Central memory CD8-positive, alpha-beta T cell (primary cell): ENCODE data around the gene CREG2.

Source experiments
- ATAC-seq: fragments of 150-1000 bp; cut with Tn5 transposase; replicated peaks from 2 replicates; pipeline ENCODE4 v1.10.0; 2022; ENCODE audit warnings: mild to moderate bottlenecking, moderate FRiP score, moderate number of reproducible peaks; ENCODE audit not compliant: poor library complexity, severe bottlenecking; ENCODE audit errors: extremely low read depth
- DNase-seq, 2 donors: peaks; one replicate each; pipeline ENCODE4 v3.0.0; 2021; ENCODE audit warnings: low spot score in 2 of 2
- H3K27ac Mint-ChIP-seq: one replicate; pipeline ENCODE4 v1.8.0; 2022; ENCODE audit warnings: low read depth, mild to moderate bottlenecking, moderate library complexity, mixed read lengths
- H3K27me3 Mint-ChIP-seq: one replicate; pipeline ENCODE4 v1.8.0; 2022; ENCODE audit warnings: mixed read lengths
- H3K36me3 Mint-ChIP-seq: one replicate; pipeline ENCODE4 v1.8.0; 2022; ENCODE audit warnings: mild to moderate bottlenecking, moderate library complexity, mixed read lengths; ENCODE audit not compliant: insufficient read depth
- H3K4me1 Mint-ChIP-seq: one replicate; pipeline ENCODE4 v1.8.0; 2022; ENCODE audit warnings: mixed read lengths
- H3K4me3 Mint-ChIP-seq: one replicate; pipeline ENCODE4 v1.8.0; 2022; ENCODE audit warnings: mild to moderate bottlenecking, moderate library complexity, mixed read lengths
- H3K9me3 Mint-ChIP-seq: one replicate; pipeline ENCODE4 v1.8.0; 2022; ENCODE audit warnings: mixed read lengths

The CREG2 gene

GRCh38 chr2:101380376-101380775 lies 6.9 kb downstream of the CREG2 start:
- Mint-ChIP-seq H3K4me1 (no peaks in the 10 kb centered on the region), H3K36me3 (no peaks in the 10 kb centered on the region), H3K27ac (no peak overlapping the region), H3K4me3 (no peak overlapping the region), H3K27me3 (peaks cover 29% of the 10 kb centered on the region), H3K9me3 (no peaks in the 10 kb centered on the region)
- DNase-seq = no peak
- ATAC-seq = no peak

- no peaks in the 10 kb centered on the region for H3K4me1 Mint-ChIP-seq
- H3K27ac Mint-ChIP-seq = no peak overlapping the region
- H3K9me3 Mint-ChIP-seq = no peaks in the 10 kb centered on the region
- no peaks in the 10 kb centered on the region for H3K36me3 Mint-ChIP-seq
- no peak overlapping the region for H3K4me3 Mint-ChIP-seq
- peaks cover 16% of the 10 kb centered on the region for H3K27me3 Mint-ChIP-seq
- no peak for ATAC-seq
- DNase-seq = no peak
These were observed 8.2 kb downstream of the CREG2 start for GRCh38 chr2:101379091-101379490.

GRCh38 chr2:101375653-101376052 lies 11.7 kb downstream of the CREG2 start:
- Mint-ChIP-seq H3K27ac (no peak overlapping the region), H3K27me3 (no peaks in the 10 kb centered on the region), H3K9me3 (peaks cover 10% of the 10 kb centered on the region), H3K36me3 (no peaks in the 10 kb centered on the region), H3K4me1 (no peaks in the 10 kb centered on the region), H3K4me3 (no peak overlapping the region)
- ATAC-seq = no peak
- no peak for DNase-seq

GRCh38 chr2:101374821-101375561 lies 12.3 kb downstream of the CREG2 start:
- Mint-ChIP-seq H3K4me1 (no peaks in the 10 kb centered on the region), H3K27ac (no peak overlapping the region), H3K9me3 (peaks cover 10% of the 10 kb centered on the region), H3K36me3 (no peaks in the 10 kb centered on the region), H3K27me3 (no peaks in the 10 kb centered on the region), H3K4me3 (no peak overlapping the region)
- no peak for ATAC-seq
- DNase-seq = no peak

- Mint-ChIP-seq H3K4me1 (no peaks in the 10 kb centered on the region), H3K4me3 (no peak overlapping the region), H3K9me3 (peaks cover 10% of the 10 kb centered on the region), H3K27ac (no peak overlapping the region), H3K27me3 (no peaks in the 10 kb centered on the region), H3K36me3 (no peaks in the 10 kb centered on the region)
- ATAC-seq (no peak), DNase-seq (no peak)
These were observed 14.5 kb downstream of the CREG2 start for GRCh38 chr2:101372792-101373191.

GRCh38 chr2:101371636-101372035 lies 15.7 kb downstream of the CREG2 start:
- DNase-seq (no peak), ATAC-seq (no peak)
- H3K36me3 Mint-ChIP-seq = no peaks in the 10 kb centered on the region
- H3K27ac Mint-ChIP-seq = no peak overlapping the region
- no peaks in the 10 kb centered on the region for H3K4me1 Mint-ChIP-seq
- H3K9me3 Mint-ChIP-seq = peaks cover 10% of the 10 kb centered on the region
- H3K27me3 Mint-ChIP-seq = no peaks in the 10 kb centered on the region
- H3K4me3 Mint-ChIP-seq = no peak overlapping the region

GRCh38 chr2:101369100-101369499 lies 18.2 kb downstream of the CREG2 start:
- no peaks in the 10 kb centered on the region for H3K27me3 Mint-ChIP-seq
- no peaks in the 10 kb centered on the region for H3K36me3 Mint-ChIP-seq
- H3K27ac Mint-ChIP-seq = no peak overlapping the region
- ATAC-seq = no peak
- no peaks in the 10 kb centered on the region for H3K4me1 Mint-ChIP-seq
- no peak for DNase-seq
- no peak overlapping the region for H3K4me3 Mint-ChIP-seq
- peaks cover 10% of the 10 kb centered on the region for H3K9me3 Mint-ChIP-seq

- no peak for DNase-seq
- no peaks in the 10 kb centered on the region for H3K36me3 Mint-ChIP-seq
- no peak for ATAC-seq
- H3K4me1 Mint-ChIP-seq = no peaks in the 10 kb centered on the region
- H3K27ac Mint-ChIP-seq = no peak overlapping the region
- H3K4me3 Mint-ChIP-seq = no peak overlapping the region
- peaks cover 9% of the 10 kb centered on the region for H3K9me3 Mint-ChIP-seq
- H3K27me3 Mint-ChIP-seq = no peaks in the 10 kb centered on the region
These were observed 18.9 kb downstream of the CREG2 start for GRCh38 chr2:101368376-101368775.

- Mint-ChIP-seq H3K27me3 (no peaks in the 10 kb centered on the region), H3K9me3 (peaks cover under 1% of the 10 kb centered on the region), H3K4me3 (no peak overlapping the region), H3K4me1 (peaks cover 3% of the 10 kb centered on the region), H3K27ac (no peak overlapping the region), H3K36me3 (no peaks in the 10 kb centered on the region)
- no peak for DNase-seq
- ATAC-seq = no peak
These were observed 19.8 kb downstream of the CREG2 start for GRCh38 chr2:101367508-101367907.

- no peaks in the 10 kb centered on the region for H3K9me3 Mint-ChIP-seq
- no peaks in the 10 kb centered on the region for H3K36me3 Mint-ChIP-seq
- peaks cover 24% of the 10 kb centered on the region for H3K4me1 Mint-ChIP-seq
- no peak for DNase-seq
- H3K27me3 Mint-ChIP-seq = no peaks in the 10 kb centered on the region
- no peak for ATAC-seq
- H3K4me3 Mint-ChIP-seq = no peak overlapping the region
- no peak overlapping the region for H3K27ac Mint-ChIP-seq
These were observed 22.4 kb downstream of the CREG2 start for GRCh38 chr2:101364878-101365277.

GRCh38 chr2:101362777-101363176 lies 24.5 kb downstream of the CREG2 start:
- Mint-ChIP-seq H3K9me3 (no peaks in the 10 kb centered on the region), H3K27ac (peak overlapping the region; percentile 74), H3K4me1 (peaks cover 26% of the 10 kb centered on the region), H3K4me3 (peak overlapping the region; percentile 66), H3K27me3 (no peaks in the 10 kb centered on the region), H3K36me3 (no peaks in the 10 kb centered on the region)
- no peak for ATAC-seq
- no peak for DNase-seq

GRCh38 chr2:101362316-101362715 lies 25.0 kb downstream of the CREG2 start:
- H3K9me3 Mint-ChIP-seq = no peaks in the 10 kb centered on the region
- H3K36me3 Mint-ChIP-seq = no peaks in the 10 kb centered on the region
- peak; percentile 70 for ATAC-seq
- H3K4me3 Mint-ChIP-seq = peak overlapping the region; percentile 66
- peaks cover 26% of the 10 kb centered on the region for H3K4me1 Mint-ChIP-seq
- DNase-seq = no peak
- no peaks in the 10 kb centered on the region for H3K27me3 Mint-ChIP-seq
- peak overlapping the region; percentile 74 for H3K27ac Mint-ChIP-seq

GRCh38 chr2:101361522-101361921 lies 25.8 kb downstream of the CREG2 start:
- ATAC-seq (peak; percentile 82), DNase-seq (no peak)
- Mint-ChIP-seq H3K4me1 (peaks cover 26% of the 10 kb centered on the region), H3K4me3 (peak overlapping the region; percentile 66), H3K27ac (peak overlapping the region; percentile 74), H3K9me3 (no peaks in the 10 kb centered on the region), H3K36me3 (no peaks in the 10 kb centered on the region), H3K27me3 (no peaks in the 10 kb centered on the region)
